Naive thymus-derived CD4-positive, alpha-beta T cell (primary cell): ENCODE results near the gene PSMB11. TPM values are rescaled to one million over a fixed set of nuclear protein-coding genes. Genes with fewer than 3 reads are reported as not detected.

ENCODE experiments used
- ATAC-seq: fragments of 150-1000 bp; cut with Tn5 transposase; 2 replicates; pipeline ENCODE4 v1.10.0; 2021; ENCODE audit warnings: mild to moderate bottlenecking, moderate library complexity
- CTCF ChIA-PET: fragments of 350-600 bp; sonication (Branson Sonifier 250); formaldehyde crosslinking; loops from one replicate; lab custom pipeline; 2021; ENCODE audit warnings: antibody characterized with exemption; lab: Charles Lee
- POLR2A ChIA-PET: fragments of 350-600 bp; sonication (Branson Sonifier 250); formaldehyde crosslinking; loops from one replicate; lab custom pipeline; 2021; ENCODE audit warnings: antibody characterized with exemption, inconsistent platforms; lab: Charles Lee
- DNase-seq, 9 donors: peaks; one replicate each; pipeline versions ENCODE4 v3.0.0 to v3.0.0-alpha.2; 2020 to 2022; ENCODE audit warnings: mixed read lengths in 1 of 9
- H3K27ac ChIP-seq: one replicate; pipeline ENCODE4 v1.7.0; 2013; ENCODE audit warnings: mild to moderate bottlenecking, low read depth, low read length, moderate library complexity
- H3K27me3 ChIP-seq, 2 donors: one replicate each; pipeline ENCODE4 v1.7.0; 2013; ENCODE audit warnings: low read length in 2 of 2, mild to moderate bottlenecking in 2 of 2, moderate library complexity in 2 of 2; ENCODE audit not compliant: control insufficient read depth in 2 of 2, insufficient read depth in 2 of 2
- H3K36me3 ChIP-seq, 3 experiments: 1 replicate in 2 of 3; 2 replicates in 1 of 3; pipeline ENCODE4 v1.7.0; 2013; ENCODE audit warnings: low read length in 3 of 3, mild to moderate bottlenecking in 3 of 3, moderate library complexity in 1 of 3; ENCODE audit not compliant: insufficient read depth in 3 of 3, control insufficient read depth in 2 of 3
- H3K4me1 ChIP-seq, 2 donors: one replicate each; pipeline ENCODE4 v1.7.0; 2013; ENCODE audit warnings: low read length in 2 of 2, mild to moderate bottlenecking in 2 of 2, moderate library complexity in 1 of 2; ENCODE audit not compliant: control insufficient read depth in 2 of 2, insufficient read depth in 2 of 2
- H3K4me3 ChIP-seq: 2 replicates; pipeline ENCODE4 v1.7.0; 2013; ENCODE audit warnings: mild to moderate bottlenecking, low read length
- H3K9me3 ChIP-seq, 3 experiments: 1 replicate in 2 of 3; 2 replicates in 1 of 3; pipeline ENCODE4 v1.7.0; 2013; ENCODE audit warnings: low read length in 3 of 3; ENCODE audit not compliant: control insufficient read depth in 2 of 3
- H3K27ac Mint-ChIP-seq, 9 donors: one replicate each; pipeline ENCODE4 v1.8.0; 2020 to 2022; ENCODE audit warnings: mixed read lengths in 9 of 9, mild to moderate bottlenecking in 8 of 9, moderate library complexity in 5 of 9, inconsistent platforms in 2 of 9
- H3K27me3 Mint-ChIP-seq, 5 donors: one replicate each; pipeline ENCODE4 v1.8.0; 2021 to 2022; ENCODE audit warnings: mixed read lengths in 5 of 5, mild to moderate bottlenecking in 1 of 5
- H3K36me3 Mint-ChIP-seq, 5 donors: one replicate each; pipeline ENCODE4 v1.8.0; 2020 to 2022; ENCODE audit warnings: mixed read lengths in 5 of 5, mild to moderate bottlenecking in 3 of 5, inconsistent platforms in 1 of 5
- H3K4me1 Mint-ChIP-seq, 7 donors: one replicate each; pipeline ENCODE4 v1.8.0; 2020 to 2022; ENCODE audit warnings: mixed read lengths in 7 of 7, mild to moderate bottlenecking in 3 of 7, inconsistent platforms in 1 of 7
- H3K4me3 Mint-ChIP-seq, 10 donors: one replicate each; pipeline ENCODE4 v1.8.0; 2020 to 2022; ENCODE audit warnings: mild to moderate bottlenecking in 10 of 10, mixed read lengths in 10 of 10, moderate library complexity in 6 of 10, inconsistent platforms in 2 of 10
- H3K9me3 Mint-ChIP-seq, 11 donors: one replicate each; pipeline ENCODE4 v1.8.0; 2020 to 2022; ENCODE audit warnings: mixed read lengths in 11 of 11, mild to moderate bottlenecking in 4 of 11, inconsistent platforms in 1 of 11, moderate library complexity in 1 of 11
- intact Hi-C, 2 donors: fragments of 100-400 bp; cut with micrococcal nuclease; formaldehyde crosslinking; loops; one replicate each; pipeline ENCODE4 v1.15.1; 2023
- polyA plus RNA-seq, 2 donors: library from polyadenylated mRNA; unstranded; fragments of 300-500 nt; fragmentation: Illumina TruSeq; gene quantifications; one replicate each; pipeline ENCODE4 v1.2.3, GENCODE V29; 2021
- total RNA-seq, 6 experiments: library from RNA in 5 of 6; stranded (reverse) in 5 of 6; gene quantifications; 1 replicate in 5 of 6; 2 replicates in 1 of 6; pipeline ENCODE4 v1.2.3 and lab custom pipeline; 2021 to 2026

PSMB11 gene
- total and polyA plus RNA-seq, 7 experiments from 2014 or later = 0.32 to 1.2 (median 0.69) TPM; not detected in 1

DNA sequence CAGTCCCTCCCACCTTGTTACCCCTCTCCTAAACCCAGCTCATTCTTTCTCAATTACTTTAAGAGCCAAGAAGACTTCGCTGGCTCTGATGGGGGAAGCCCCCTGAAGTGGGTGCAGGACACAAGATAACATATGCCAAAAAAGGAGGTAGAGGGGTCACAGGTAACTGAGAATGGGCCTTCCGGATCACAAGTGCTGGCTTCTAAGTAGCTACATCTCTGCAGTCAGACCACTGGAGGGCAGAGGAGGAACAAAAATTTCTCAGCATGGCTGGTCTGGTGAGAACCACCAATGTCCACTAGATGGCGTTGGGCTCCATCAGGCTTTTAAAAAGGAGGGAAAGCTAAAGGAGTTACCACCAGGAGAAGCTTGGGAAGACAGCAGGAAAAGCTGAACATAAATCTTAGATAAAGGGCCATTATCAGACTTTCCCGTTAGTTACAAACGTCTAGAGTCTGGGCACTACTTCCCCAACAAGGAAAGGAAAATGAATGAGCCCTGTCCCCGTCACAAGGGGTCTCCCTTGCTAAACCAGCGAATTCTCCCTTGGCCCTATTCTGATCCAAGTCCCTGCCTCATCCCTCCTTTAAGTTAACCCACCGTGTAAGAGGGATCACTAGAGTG lies 26.9 kb downstream of the PSMB11 start:
- ChIA-PET POLR2A (interaction anchor here (0.6 to 2.4 kb wide), 14 partner anchors 9 to 498 kb away, joined by 3 to 11 read pairs (median 4); partner anchors contain the start of genes ACIN1, C14orf119 and CDH24), CTCF (interaction anchor here (0.6 to 4.7 kb wide), 38 partner anchors 8 to 483 kb away, joined by 3 to 53 read pairs (median 5); partner anchors contain the start of genes ACIN1, AJUBA, C14orf119 and HAUS4)
- H3K9me3 ChIP-seq = no peaks in the 10 kb centered on the region
- Mint-ChIP-seq H3K4me3 (peak overlapping the region in 7 of 10 donors; percentile 56 to 76 (median 64)), H3K4me1 (peaks cover 30 to 58% (median 46%) of the 10 kb centered on the region in 7 donors), H3K36me3 (peaks cover 0 to 24% (median 18%) of the 10 kb centered on the region in 5 donors), H3K27ac (peak overlapping the region; percentile 63 to 88 (median 78)), H3K27me3 (no peaks in the 10 kb centered on the region), H3K9me3 (no peaks in the 10 kb centered on the region)
- peak; percentile 37 to 83 (median 74) for DNase-seq
- peaks cover 25 to 60% (median 27%) of the 10 kb centered on the region in 3 experiments for H3K36me3 ChIP-seq
- no peaks in the 10 kb centered on the region for H3K27me3 ChIP-seq
- H3K4me1 ChIP-seq = peaks cover 16 to 28% of the 10 kb centered on the region in 2 donors
- intact Hi-C loops = loop anchor here (1.0 to 2.0 kb wide), 7 partner anchors 8 to 312 kb away; no protein-coding TSS in a partner anchor
- H3K4me3 ChIP-seq = no peak overlapping the region
- ATAC-seq = peak; percentile 90
- no peak overlapping the region for H3K27ac ChIP-seq

DNA sequence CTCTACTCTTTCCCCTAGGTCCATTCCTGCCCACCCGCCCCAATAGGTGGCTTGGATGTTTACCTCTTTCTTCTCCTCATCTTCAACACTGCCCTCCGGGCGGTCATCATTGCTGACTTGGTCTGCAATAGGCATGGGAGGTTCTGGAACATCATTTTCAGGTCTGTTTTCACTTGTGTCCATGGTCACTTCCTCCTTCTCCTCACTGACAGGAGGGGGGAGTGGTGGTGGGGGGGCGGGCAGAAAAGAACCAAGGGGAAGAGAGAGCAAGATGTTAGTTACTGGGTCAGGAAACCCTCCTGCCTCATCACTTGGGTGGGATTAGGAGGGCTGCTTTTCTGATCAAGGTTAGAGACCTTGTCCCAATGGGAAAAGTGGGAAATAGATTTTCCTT lies 27.4 kb downstream of the PSMB11 start:
- Mint-ChIP-seq H3K4me3 (peak overlapping the region in 3 of 10 donors; percentile 48 to 57 (median 56)), H3K36me3 (peaks cover 0 to 19% (median 16%) of the 10 kb centered on the region in 5 donors)
- no peak overlapping the region for H3K27ac ChIP-seq

DNA sequence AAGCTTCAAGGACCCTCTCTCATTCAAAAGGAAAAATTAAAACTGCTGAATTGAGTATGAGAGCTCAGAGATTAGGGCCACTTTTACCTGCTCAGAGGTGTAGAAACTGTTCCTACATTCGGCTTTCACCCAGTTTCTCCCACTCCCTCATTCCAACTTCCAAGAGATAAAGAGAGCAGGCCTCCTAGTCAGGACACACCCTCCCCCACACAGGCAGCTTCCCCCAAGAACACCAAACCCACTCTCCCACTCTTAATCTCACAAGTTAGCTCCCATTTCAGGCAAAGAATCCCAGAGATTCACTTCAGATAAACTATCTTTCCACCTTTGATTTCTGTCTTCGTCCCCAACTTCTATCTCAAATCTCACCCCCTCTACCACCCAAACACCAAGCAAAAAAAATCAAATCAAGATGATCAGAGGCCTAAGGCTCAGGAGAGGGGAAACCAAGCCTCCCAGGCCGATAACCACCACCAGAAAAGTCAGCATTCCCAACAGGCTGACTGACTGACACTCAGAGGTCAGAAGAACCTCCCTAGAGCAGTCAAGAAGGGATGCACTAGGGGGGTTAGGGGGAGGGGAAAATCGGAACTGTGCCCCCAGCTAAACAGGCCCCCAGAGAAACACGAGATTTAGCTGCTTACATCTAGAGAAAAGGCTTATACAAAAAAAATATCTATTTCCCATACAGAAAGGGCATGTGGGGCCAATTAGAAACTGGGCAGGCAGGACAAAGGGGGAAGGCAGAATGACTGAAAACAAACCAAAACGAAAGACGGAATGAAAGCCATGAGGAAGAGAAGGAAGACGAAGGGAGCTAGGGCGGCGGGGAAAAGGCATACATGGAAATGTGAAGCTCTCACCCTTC lies 28.5 kb downstream of the PSMB11 start:
- Histone ChIP-seq H3K27me3 (no peaks in the 10 kb centered on the region), H3K27ac (peak overlapping the region; percentile 81), H3K9me3 (no peaks in the 10 kb centered on the region), H3K36me3 (peaks cover 20 to 60% (median 21%) of the 10 kb centered on the region in 3 experiments), H3K4me3 (peak overlapping the region; percentile 85), H3K4me1 (peaks cover 16 to 28% of the 10 kb centered on the region in 2 donors)
- H3K9me3 Mint-ChIP-seq = no peaks in the 10 kb centered on the region
- ChIA-PET CTCF (interaction anchor here (0.7 to 3.2 kb wide), 7 partner anchors 9 to 84 kb away, joined by 3 to 15 read pairs (median 4); partner anchors contain the start of genes ACIN1 and C14orf119), POLR2A (interaction anchor here (1.2 to 3.1 kb wide), 4 partner anchors 11 to 76 kb away, joined by 4 to 25 read pairs (median 14); partner anchors contain the start of genes ACIN1, C14orf119 and CEBPE)
- peak overlapping the region; percentile 81 to 98 (median 89) for H3K27ac Mint-ChIP-seq
- ATAC-seq (no peak), DNase-seq (no peak)
- H3K36me3 Mint-ChIP-seq = peaks cover 0 to 21% (median 19%) of the 10 kb centered on the region in 5 donors
- intact Hi-C loops = loop anchor here (1.0 to 5.0 kb wide), 5 partner anchors 25 to 498 kb away; partner anchors contain the start of genes ACIN1 (in 2 of the 2), C14orf119 (in 2 of the 2) and PPP1R3E (in 1 of the 2)
- H3K4me3 Mint-ChIP-seq = peak overlapping the region; percentile 82 to 98 (median 94)
- H3K27me3 Mint-ChIP-seq = no peaks in the 10 kb centered on the region
- peaks cover 30 to 58% (median 46%) of the 10 kb centered on the region in 7 donors for H3K4me1 Mint-ChIP-seq

More for the DNA sequence above, 27.4 kb downstream of the PSMB11 start:
- no peaks in the 10 kb centered on the region for H3K27me3 ChIP-seq
- Mint-ChIP-seq H3K4me1 (peaks cover 30 to 58% (median 46%) of the 10 kb centered on the region in 7 donors), H3K27me3 (no peaks in the 10 kb centered on the region), H3K27ac (peak overlapping the region in 4 of 9 donors; percentile 66 to 88 (median 74)), H3K9me3 (no peaks in the 10 kb centered on the region)
- ChIA-PET CTCF (interaction anchor here (0.6 to 4.7 kb wide), 30 partner anchors 8 to 253 kb away, joined by 3 to 53 read pairs (median 6); partner anchors contain the start of genes ACIN1, AJUBA, C14orf119 and HAUS4), POLR2A (interaction anchor here (0.6 to 2.4 kb wide), 10 partner anchors 8 to 499 kb away, joined by 3 to 11 read pairs (median 4); partner anchors contain the start of genes ACIN1, C14orf119 and CDH24)
- no peaks in the 10 kb centered on the region for H3K9me3 ChIP-seq
- H3K36me3 ChIP-seq = peaks cover 20 to 60% (median 23%) of the 10 kb centered on the region in 3 experiments
- no peak for ATAC-seq
- intact Hi-C loops = loop anchor here (1.0 to 2.0 kb wide), 7 partner anchors 8 to 311 kb away; no protein-coding TSS in a partner anchor
- no peak overlapping the region for H3K4me3 ChIP-seq
- peaks cover 16 to 28% of the 10 kb centered on the region in 2 donors for H3K4me1 ChIP-seq
- DNase-seq = no peak

DNA sequence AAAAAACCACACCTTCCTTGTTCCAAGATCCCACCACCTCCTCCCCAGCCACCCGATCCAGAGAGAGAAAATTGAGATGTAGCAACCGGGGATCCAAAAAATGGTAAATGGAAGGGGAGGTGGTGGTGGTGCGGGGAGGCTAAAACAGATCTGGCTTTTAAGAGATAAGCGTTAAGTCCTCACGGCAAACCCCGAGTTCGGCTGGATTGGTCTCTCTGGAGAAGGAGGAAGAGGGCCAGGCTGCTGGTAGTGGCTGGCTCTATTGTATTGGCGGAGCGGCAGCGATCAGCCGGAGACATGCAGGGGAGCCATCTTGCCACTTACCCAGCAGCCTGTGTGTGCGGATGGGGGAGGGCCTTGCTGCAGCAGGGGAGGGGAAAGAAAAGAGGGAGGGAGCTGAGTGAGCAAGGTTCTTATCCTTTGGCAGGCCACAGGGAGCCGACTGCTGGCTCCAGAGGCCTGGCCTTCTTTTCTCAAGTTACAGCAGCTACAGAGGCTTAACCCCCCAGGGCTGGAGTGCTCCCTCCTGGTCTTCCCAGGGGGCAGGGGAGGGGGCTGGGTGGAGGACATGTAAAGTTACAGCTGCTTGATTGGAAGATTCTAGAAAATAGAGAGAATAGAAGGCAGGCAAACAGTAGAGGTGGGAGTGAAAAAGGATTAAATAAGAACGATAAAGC lies 29.4 kb downstream of the PSMB11 start:
- Mint-ChIP-seq H3K27ac (peak overlapping the region; percentile 81 to 98 (median 89)), H3K36me3 (peaks cover 0 to 19% (median 15%) of the 10 kb centered on the region in 5 donors), H3K4me1 (peaks cover 30 to 50% (median 41%) of the 10 kb centered on the region in 7 donors), H3K27me3 (no peaks in the 10 kb centered on the region), H3K9me3 (no peaks in the 10 kb centered on the region), H3K4me3 (peak overlapping the region; percentile 82 to 98 (median 94))
- POLR2A ChIA-PET = interaction anchor here (0.6 to 3.1 kb wide), 7 partner anchors 10 to 231 kb away, joined by 3 to 25 read pairs (median 6); partner anchors contain the start of genes ACIN1, C14orf119, CEBPE and PPP1R3E
- Histone ChIP-seq H3K4me3 (peak overlapping the region; percentile 85), H3K36me3 (peaks cover 19 to 60% (median 21%) of the 10 kb centered on the region in 3 experiments), H3K27me3 (no peaks in the 10 kb centered on the region), H3K9me3 (no peaks in the 10 kb centered on the region), H3K4me1 (peaks cover 16 to 28% of the 10 kb centered on the region in 2 donors), H3K27ac (peak overlapping the region; percentile 81)
- DNase-seq = peak; percentile 55 to 83 (median 72)
- intact Hi-C loops = loop anchor here (1.0 to 5.0 kb wide), 5 partner anchors 24 to 499 kb away; partner anchors contain the start of genes ACIN1 (in 2 of the 2), C14orf119 (in 2 of the 2) and PPP1R3E (in 1 of the 2)
- CTCF ChIA-PET = interaction anchor here (0.7 to 3.2 kb wide), 10 partner anchors 10 to 115 kb away, joined by 3 to 15 read pairs (median 4); partner anchors contain the start of genes ACIN1, C14orf119 and CDH24
- ATAC-seq = peak; percentile 93

DNA sequence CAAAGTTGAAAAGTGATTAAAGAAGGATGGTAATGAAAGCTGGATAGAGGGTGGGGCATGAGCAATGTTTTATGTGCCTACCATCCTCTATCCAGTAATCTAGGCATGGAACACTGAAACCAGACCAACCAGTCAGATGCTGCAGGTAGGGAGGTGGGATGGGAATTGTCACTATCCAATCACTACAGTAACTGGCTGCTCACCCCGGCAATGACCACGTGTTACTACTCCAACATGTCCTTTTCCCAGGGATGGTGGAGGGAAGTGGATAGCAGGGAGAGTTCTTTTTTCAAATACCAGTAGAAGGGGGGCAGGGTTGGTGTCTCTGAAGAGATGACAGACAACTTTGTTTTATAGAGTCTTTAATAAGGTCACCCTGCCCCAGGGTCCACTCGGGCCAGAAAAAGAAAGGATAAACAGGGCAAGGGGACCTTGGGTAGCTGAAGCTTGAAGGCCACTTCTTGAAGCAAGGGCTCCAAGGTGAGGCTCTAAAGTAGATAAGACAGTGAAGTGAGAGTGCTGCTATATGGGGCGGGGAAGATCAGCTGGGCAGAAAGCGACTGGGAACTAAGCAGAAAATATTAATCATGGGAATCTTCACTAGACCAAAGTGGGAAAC lies 30.0 kb downstream of the PSMB11 start:
- Histone ChIP-seq H3K36me3 (peaks cover 21 to 60% (median 27%) of the 10 kb centered on the region in 3 experiments), H3K4me1 (peaks cover 16 to 28% of the 10 kb centered on the region in 2 donors), H3K27me3 (no peaks in the 10 kb centered on the region), H3K9me3 (no peaks in the 10 kb centered on the region), H3K27ac (peak overlapping the region; percentile 81), H3K4me3 (peak overlapping the region; percentile 85)
- Mint-ChIP-seq H3K4me1 (peaks cover 30 to 47% (median 41%) of the 10 kb centered on the region in 7 donors), H3K36me3 (peaks cover 0 to 16% (median 12%) of the 10 kb centered on the region in 5 donors), H3K9me3 (no peaks in the 10 kb centered on the region), H3K4me3 (peak overlapping the region; percentile 82 to 98 (median 94)), H3K27me3 (no peaks in the 10 kb centered on the region), H3K27ac (peak overlapping the region; percentile 81 to 98 (median 89))
- POLR2A ChIA-PET = interaction anchor here (0.6 to 3.1 kb wide), 7 partner anchors 10 to 230 kb away, joined by 3 to 25 read pairs (median 6); partner anchors contain the start of genes ACIN1, C14orf119, CEBPE and PPP1R3E
- CTCF ChIA-PET = interaction anchor here (1.1 to 3.2 kb wide), 8 partner anchors 10 to 114 kb away, joined by 3 to 15 read pairs (median 4); partner anchors contain the start of genes ACIN1, C14orf119 and CDH24
- intact Hi-C loops = loop anchor here (1.0 to 5.0 kb wide), 5 partner anchors 23 to 500 kb away; partner anchors contain the start of genes ACIN1 (in 2 of the 2), C14orf119 (in 2 of the 2) and PPP1R3E (in 1 of the 2)
- ATAC-seq (no peak), DNase-seq (no peak)
